GM13976 (cell line): ENCODE results near the gene LYPD5.
"Not testable (repeated sequence)": the region's sequence is repeated elsewhere in the genome, so short reads cannot be mapped to it uniquely, and the experiment has no call there.

Experiments used
- DNase-seq: peaks from one replicate; pipeline ENCODE4 v3.0.0; 2012; ENCODE audit warnings: low spot score
- CTCF ChIP-seq: IDR thresholded peaks from 2 replicates; pipeline ENCODE4 v1.5.1; 2012; ENCODE audit warnings: borderline replicate concordance, mild to moderate bottlenecking; ENCODE audit not compliant: insufficient read depth; ENCODE audit errors: extremely low read depth, missing control alignments, control extremely low read depth
- in situ Hi-C: fragments of 300-500 bp; cut with MboI; formaldehyde crosslinking; loops from one replicate; pipeline ENCODE4 v1.12.0; 2022; ENCODE audit warnings: low sequenced_read_pairs, mixed read lengths, inconsistent platforms; ENCODE audit not compliant: unreplicated experiment

LYPD5 gene

GRCh38 chr19:43826787-43827754 is 24.8 kb upstream of the LYPD5 start, which contains the start of gene ZNF283:
ZNF283 (plus strand) TSS chr19:43827321; CDS start chr19:43833505, 6,184 bp downstream.
- no peak for TF ChIP-seq CTCF
- in situ Hi-C loops: no loop called here
- peak; percentile 89 for DNase-seq

GRCh38 chr19:43824572-43824971 is 22.3 kb upstream of the LYPD5 start:
- DNase-seq, in situ Hi-C loops: not testable (repeated sequence)

- DNase-seq, in situ Hi-C loops: not testable (repeated sequence)
Measured at GRCh38 chr19:43823856-43824255, 21.6 kb upstream of the LYPD5 start.

- in situ Hi-C loops: no loop called here
- no peak for DNase-seq
- no peak for TF ChIP-seq CTCF
Measured at GRCh38 chr19:43820884-43821215, 18.6 kb upstream of the LYPD5 start.

- no peak for TF ChIP-seq CTCF
- DNase-seq: peak; percentile 49
Measured at GRCh38 chr19:43820098-43820883, 18.0 kb upstream of the LYPD5 start.

GRCh38 chr19:43818500-43818899 is 16.3 kb upstream of the LYPD5 start:
- DNase-seq: no peak
- TF ChIP-seq CTCF: no peak
- in situ Hi-C loops: no loop called here

More at GRCh38 chr19:43820098-43820883, 18.0 kb upstream of the LYPD5 start:
- in situ Hi-C loops: no loop called here

- DNase-seq, in situ Hi-C loops: not testable (repeated sequence)
Measured at GRCh38 chr19:43817454-43817853, 15.2 kb upstream of the LYPD5 start.
